Measurements from ENCODE around the gene ATP2C2. TPM values are rescaled to one million over a fixed set of nuclear protein-coding genes. Genes with fewer than 3 reads are reported as not detected.

The ATP2C2 gene
- total and polyA plus RNA-seq, 2 experiments from 2014 or later, result 2.1 TPM

DNA sequence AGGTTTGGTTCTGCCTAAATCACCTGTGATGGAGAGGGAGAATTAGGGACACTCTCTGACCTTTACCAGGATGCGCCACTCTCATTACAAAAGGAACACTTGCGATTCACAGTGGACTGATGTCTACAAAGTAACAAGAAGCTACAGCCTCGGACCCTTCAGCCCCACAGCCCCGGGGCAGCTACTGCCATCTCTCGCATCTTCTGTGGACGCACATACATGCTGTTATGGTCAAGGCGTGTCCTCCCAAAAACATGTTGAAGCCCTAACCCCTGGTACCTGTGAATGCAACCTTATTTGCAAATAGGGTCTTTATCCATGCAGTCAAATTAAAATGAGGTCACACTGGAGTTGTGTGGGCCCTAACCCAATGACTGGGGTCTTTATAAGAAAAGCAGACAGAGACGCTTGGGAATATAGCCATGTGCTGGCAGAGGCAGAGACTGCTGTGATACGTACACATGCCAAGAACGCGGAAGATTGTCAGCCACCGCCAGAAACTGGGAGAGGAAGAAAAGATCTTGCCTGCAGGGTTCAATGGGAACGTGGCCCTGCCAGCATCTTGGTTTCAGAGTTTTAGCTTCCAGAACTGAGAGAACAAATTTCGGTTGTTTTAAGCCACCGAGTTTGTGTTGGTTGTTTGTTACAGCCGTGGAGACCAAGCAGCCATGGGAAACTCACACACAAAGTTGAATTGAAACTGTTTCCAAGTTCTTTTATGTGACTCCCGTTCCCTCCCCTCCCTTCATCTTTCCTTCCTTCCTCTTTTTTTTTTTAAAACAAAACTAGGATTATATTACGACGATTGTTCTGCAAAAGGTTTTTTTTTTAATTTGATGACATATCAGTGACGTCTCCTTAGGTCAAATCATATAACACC is 23.1 kb downstream of the ATP2C2 start:
- Mint-ChIP-seq H3K27ac (no peak overlapping the region), H3K9me3 (0 out of 3 replicates have a peak, but pooled peaks cover under 1% of the 10 kb centered on the region), H3K36me3 (ENCODE audit: low read depth) (no peaks in the 10 kb centered on the region), H3K4me1 (peaks cover 10% of the 10 kb centered on the region), H3K27me3 (ENCODE audit: insufficient read depth, low read depth, poor library complexity) (peaks cover 6% of the 10 kb centered on the region), H3K4me3 (no peak overlapping the region)
- TF ChIP-seq POLR2AphosphoS5 (IDR thresholded peaks at IDR 0.05; ENCODE audit: low read depth) (no peak), ZNF331 (CRISPR knock-in tag; IDR thresholded peaks at IDR 0.05; ENCODE audit: low read depth) (no peak), NANOG (IDR thresholded peaks at IDR 0.05; ENCODE audit: borderline replicate concordance) (no peak), ZNF114 (CRISPR knock-in tag; IDR thresholded peaks at IDR 0.05) (no peak), CREB1 (CRISPR knock-in tag; IDR thresholded peaks at IDR 0.05; ENCODE audit: low read depth) (no peak), EZH2 (IDR thresholded peaks at IDR 0.05; ENCODE audit: low read depth, unreplicated experiment) (no peak), EZH2phosphoT487 (IDR thresholded peaks at IDR 0.05; ENCODE audit: unreplicated experiment) (no peak), JUNB (IDR thresholded peaks at IDR 0.05; ENCODE audit: unreplicated experiment) (no peak)
- TF ChIP-seq, protein P1, sequence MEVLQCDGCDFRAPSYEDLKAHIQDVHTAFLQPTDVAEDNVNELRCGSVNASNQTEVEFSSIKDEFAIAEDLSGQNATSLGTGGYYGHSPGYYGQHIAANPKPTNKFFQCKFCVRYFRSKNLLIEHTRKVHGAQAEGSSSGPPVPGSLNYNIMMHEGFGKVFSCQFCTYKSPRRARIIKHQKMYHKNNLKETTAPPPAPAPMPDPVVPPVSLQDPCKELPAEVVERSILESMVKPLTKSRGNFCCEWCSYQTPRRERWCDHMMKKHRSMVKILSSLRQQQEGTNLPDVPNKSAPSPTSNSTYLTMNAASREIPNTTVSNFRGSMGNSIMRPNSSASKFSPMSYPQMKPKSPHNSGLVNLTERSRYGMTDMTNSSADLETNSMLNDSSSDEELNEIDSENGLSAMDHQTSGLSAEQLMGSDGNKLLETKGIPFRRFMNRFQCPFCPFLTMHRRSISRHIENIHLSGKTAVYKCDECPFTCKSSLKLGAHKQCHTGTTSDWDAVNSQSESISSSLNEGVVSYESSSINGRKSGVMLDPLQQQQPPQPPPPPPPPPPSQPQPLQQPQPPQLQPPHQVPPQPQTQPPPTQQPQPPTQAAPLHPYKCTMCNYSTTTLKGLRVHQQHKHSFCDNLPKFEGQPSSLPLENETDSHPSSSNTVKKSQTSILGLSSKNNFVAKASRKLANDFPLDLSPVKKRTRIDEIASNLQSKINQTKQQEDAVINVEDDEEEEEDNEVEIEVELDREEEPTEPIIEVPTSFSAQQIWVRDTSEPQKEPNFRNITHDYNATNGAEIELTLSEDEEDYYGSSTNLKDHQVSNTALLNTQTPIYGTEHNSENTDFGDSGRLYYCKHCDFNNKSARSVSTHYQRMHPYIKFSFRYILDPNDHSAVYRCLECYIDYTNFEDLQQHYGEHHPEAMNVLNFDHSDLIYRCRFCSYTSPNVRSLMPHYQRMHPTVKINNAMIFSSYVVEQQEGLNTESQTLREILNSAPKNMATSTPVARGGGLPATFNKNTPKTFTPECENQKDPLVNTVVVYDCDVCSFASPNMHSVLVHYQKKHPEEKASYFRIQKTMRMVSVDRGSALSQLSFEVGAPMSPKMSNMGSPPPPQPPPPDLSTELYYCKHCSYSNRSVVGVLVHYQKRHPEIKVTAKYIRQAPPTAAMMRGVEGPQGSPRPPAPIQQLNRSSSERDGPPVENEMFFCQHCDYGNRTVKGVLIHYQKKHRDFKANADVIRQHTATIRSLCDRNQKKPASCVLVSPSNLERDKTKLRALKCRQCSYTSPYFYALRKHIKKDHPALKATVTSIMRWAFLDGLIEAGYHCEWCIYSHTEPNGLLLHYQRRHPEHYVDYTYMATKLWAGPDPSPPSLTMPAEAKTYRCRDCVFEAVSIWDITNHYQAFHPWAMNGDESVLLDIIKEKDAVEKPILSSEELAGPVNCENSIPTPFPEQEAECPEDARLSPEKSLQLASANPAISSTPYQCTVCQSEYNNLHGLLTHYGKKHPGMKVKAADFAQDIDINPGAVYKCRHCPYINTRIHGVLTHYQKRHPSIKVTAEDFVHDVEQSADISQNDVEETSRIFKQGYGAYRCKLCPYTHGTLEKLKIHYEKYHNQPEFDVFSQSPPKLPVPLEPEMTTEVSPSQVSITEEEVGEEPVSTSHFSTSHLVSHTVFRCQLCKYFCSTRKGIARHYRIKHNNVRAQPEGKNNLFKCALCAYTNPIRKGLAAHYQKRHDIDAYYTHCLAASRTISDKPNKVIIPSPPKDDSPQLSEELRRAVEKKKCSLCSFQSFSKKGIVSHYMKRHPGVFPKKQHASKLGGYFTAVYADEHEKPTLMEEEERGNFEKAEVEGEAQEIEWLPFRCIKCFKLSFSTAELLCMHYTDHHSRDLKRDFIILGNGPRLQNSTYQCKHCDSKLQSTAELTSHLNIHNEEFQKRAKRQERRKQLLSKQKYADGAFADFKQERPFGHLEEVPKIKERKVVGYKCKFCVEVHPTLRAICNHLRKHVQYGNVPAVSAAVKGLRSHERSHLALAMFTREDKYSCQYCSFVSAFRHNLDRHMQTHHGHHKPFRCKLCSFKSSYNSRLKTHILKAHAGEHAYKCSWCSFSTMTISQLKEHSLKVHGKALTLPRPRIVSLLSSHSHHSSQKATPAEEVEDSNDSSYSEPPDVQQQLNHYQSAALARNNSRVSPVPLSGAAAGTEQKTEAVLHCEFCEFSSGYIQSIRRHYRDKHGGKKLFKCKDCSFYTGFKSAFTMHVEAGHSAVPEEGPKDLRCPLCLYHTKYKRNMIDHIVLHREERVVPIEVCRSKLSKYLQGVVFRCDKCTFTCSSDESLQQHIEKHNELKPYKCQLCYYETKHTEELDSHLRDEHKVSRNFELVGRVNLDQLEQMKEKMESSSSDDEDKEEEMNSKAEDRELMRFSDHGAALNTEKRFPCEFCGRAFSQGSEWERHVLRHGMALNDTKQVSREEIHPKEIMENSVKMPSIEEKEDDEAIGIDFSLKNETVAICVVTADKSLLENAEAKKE (CRISPR knock-in tag; IDR thresholded peaks at IDR 0.05), result no peak
- TF ChIP-seq, protein P2, sequence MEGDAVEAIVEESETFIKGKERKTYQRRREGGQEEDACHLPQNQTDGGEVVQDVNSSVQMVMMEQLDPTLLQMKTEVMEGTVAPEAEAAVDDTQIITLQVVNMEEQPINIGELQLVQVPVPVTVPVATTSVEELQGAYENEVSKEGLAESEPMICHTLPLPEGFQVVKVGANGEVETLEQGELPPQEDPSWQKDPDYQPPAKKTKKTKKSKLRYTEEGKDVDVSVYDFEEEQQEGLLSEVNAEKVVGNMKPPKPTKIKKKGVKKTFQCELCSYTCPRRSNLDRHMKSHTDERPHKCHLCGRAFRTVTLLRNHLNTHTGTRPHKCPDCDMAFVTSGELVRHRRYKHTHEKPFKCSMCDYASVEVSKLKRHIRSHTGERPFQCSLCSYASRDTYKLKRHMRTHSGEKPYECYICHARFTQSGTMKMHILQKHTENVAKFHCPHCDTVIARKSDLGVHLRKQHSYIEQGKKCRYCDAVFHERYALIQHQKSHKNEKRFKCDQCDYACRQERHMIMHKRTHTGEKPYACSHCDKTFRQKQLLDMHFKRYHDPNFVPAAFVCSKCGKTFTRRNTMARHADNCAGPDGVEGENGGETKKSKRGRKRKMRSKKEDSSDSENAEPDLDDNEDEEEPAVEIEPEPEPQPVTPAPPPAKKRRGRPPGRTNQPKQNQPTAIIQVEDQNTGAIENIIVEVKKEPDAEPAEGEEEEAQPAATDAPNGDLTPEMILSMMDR (conservative IDR thresholded peaks at IDR 0.05; ENCODE audit: low read depth in 2 of 2), result no peak
- TF ChIP-seq, protein P3, sequence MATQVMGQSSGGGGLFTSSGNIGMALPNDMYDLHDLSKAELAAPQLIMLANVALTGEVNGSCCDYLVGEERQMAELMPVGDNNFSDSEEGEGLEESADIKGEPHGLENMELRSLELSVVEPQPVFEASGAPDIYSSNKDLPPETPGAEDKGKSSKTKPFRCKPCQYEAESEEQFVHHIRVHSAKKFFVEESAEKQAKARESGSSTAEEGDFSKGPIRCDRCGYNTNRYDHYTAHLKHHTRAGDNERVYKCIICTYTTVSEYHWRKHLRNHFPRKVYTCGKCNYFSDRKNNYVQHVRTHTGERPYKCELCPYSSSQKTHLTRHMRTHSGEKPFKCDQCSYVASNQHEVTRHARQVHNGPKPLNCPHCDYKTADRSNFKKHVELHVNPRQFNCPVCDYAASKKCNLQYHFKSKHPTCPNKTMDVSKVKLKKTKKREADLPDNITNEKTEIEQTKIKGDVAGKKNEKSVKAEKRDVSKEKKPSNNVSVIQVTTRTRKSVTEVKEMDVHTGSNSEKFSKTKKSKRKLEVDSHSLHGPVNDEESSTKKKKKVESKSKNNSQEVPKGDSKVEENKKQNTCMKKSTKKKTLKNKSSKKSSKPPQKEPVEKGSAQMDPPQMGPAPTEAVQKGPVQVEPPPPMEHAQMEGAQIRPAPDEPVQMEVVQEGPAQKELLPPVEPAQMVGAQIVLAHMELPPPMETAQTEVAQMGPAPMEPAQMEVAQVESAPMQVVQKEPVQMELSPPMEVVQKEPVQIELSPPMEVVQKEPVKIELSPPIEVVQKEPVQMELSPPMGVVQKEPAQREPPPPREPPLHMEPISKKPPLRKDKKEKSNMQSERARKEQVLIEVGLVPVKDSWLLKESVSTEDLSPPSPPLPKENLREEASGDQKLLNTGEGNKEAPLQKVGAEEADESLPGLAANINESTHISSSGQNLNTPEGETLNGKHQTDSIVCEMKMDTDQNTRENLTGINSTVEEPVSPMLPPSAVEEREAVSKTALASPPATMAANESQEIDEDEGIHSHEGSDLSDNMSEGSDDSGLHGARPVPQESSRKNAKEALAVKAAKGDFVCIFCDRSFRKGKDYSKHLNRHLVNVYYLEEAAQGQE (IDR thresholded peaks at IDR 0.05; ENCODE audit: unreplicated experiment), result no peak
- TF ChIP-seq, protein P4, sequence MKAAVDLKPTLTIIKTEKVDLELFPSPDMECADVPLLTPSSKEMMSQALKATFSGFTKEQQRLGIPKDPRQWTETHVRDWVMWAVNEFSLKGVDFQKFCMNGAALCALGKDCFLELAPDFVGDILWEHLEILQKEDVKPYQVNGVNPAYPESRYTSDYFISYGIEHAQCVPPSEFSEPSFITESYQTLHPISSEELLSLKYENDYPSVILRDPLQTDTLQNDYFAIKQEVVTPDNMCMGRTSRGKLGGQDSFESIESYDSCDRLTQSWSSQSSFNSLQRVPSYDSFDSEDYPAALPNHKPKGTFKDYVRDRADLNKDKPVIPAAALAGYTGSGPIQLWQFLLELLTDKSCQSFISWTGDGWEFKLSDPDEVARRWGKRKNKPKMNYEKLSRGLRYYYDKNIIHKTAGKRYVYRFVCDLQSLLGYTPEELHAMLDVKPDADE (IDR thresholded peaks at IDR 0.05), result no peak
- H3K4me2 ChIP-seq, result no peak overlapping the region
- H3K27ac ChIP-seq (ENCODE audit: low read depth), result no peak overlapping the region
- H3K36me3 ChIP-seq (ENCODE audit: insufficient read depth), result no peaks in the 10 kb centered on the region
- no peak overlapping the region for H2AFZ ChIP-seq
- no peak for DNase-seq (ENCODE audit: low spot score)
- ATAC-seq, result no peak
- no peak overlapping the region for H3K4me3 ChIP-seq
- no peaks in the 10 kb centered on the region for H3F3A ChIP-seq (replicated peaks; ENCODE audit: low read depth)
- no peaks in the 10 kb centered on the region for H3K4me1 ChIP-seq (ENCODE audit: insufficient read depth)
- H3K9me2 ChIP-seq (ENCODE audit: insufficient read depth), result no peaks in the 10 kb centered on the region
- no peaks in the 10 kb centered on the region for H4K20me1 ChIP-seq (replicated peaks; ENCODE audit: insufficient read depth)
- no peaks in the 10 kb centered on the region for H3K27me3 ChIP-seq (ENCODE audit: insufficient read depth)
- H3K79me2 ChIP-seq (replicated peaks; ENCODE audit: insufficient read depth), result no peaks in the 10 kb centered on the region
